WTC11 (cell line): Measurements from ENCODE around the gene MYOF. TPM values are rescaled to one million over a fixed set of nuclear protein-coding genes. Genes with fewer than 3 reads are reported as not detected.
A peak's percentile ranks its signal among the peaks of the same experiment; 100 is the strongest.

Experiments used
- AFF4 ChIP-seq: sonication (generic); formaldehyde crosslinking; IDR thresholded peaks from 2 replicates; pipeline ENCODE4 v1.8.1; 2023; ENCODE audit warnings: mild to moderate bottlenecking, missing genetic modification reagents, borderline replicate concordance
- ATF1 ChIP-seq: sonication (generic); formaldehyde crosslinking; IDR thresholded peaks from 2 replicates; pipeline ENCODE4 v1.8.1; 2023; ENCODE audit warnings: mild to moderate bottlenecking, moderate library complexity, missing genetic modification reagents
- CREB1 ChIP-seq: sonication (generic); formaldehyde crosslinking; IDR thresholded peaks from 2 replicates; pipeline ENCODE4 v1.8.0; 2023; ENCODE audit warnings: mild to moderate bottlenecking, missing genetic modification reagents
- CREM ChIP-seq: sonication (generic); formaldehyde crosslinking; IDR thresholded peaks from 2 replicates; pipeline ENCODE4 v1.8.1; 2022; ENCODE audit warnings: mild to moderate bottlenecking, missing genetic modification reagents, moderate library complexity
- E2F5 ChIP-seq: sonication (generic); formaldehyde crosslinking; IDR thresholded peaks from 2 replicates; pipeline ENCODE4 v1.8.1; 2022; ENCODE audit warnings: mild to moderate bottlenecking, moderate library complexity, missing genetic modification reagents
- ELF4 ChIP-seq: sonication (generic); formaldehyde crosslinking; IDR thresholded peaks from 2 replicates; pipeline ENCODE4 v1.8.1; 2022; ENCODE audit warnings: low read depth, mild to moderate bottlenecking, moderate library complexity, missing genetic modification reagents
- FOXK1 ChIP-seq: sonication (generic); formaldehyde crosslinking; IDR thresholded peaks from 2 replicates; pipeline ENCODE4 v1.8.0; 2022; ENCODE audit warnings: mild to moderate bottlenecking, moderate library complexity, missing genetic modification reagents
- FOXP1 ChIP-seq: sonication (generic); formaldehyde crosslinking; IDR thresholded peaks from 2 replicates; pipeline ENCODE4 v1.8.0; 2022; ENCODE audit warnings: missing genetic modification reagents, mild to moderate bottlenecking, moderate library complexity, borderline replicate concordance
- GABPB1 ChIP-seq: sonication (generic); formaldehyde crosslinking; IDR thresholded peaks from 2 replicates; pipeline ENCODE4 v1.8.1; 2023; ENCODE audit warnings: mild to moderate bottlenecking, missing genetic modification reagents
- HMGXB4 ChIP-seq: sonication (generic); formaldehyde crosslinking; IDR thresholded peaks from 2 replicates; pipeline ENCODE4 v1.8.1; 2023; ENCODE audit warnings: mild to moderate bottlenecking, moderate library complexity, missing genetic modification reagents
- MAX ChIP-seq: sonication (generic); formaldehyde crosslinking; IDR thresholded peaks from 2 replicates; pipeline ENCODE4 v1.8.0; 2022; ENCODE audit warnings: mild to moderate bottlenecking, missing genetic modification reagents
- MXD4 ChIP-seq: fragments of 250-450 bp; sonication (Bioruptor Pico); IDR thresholded peaks from 2 replicates; pipeline ENCODE4 v1.8.0; 2021; ENCODE audit warnings: mild to moderate bottlenecking, moderate library complexity, borderline replicate concordance
- MYBL2 ChIP-seq: sonication (generic); formaldehyde crosslinking; IDR thresholded peaks from 2 replicates; pipeline ENCODE4 v1.8.1; 2023; ENCODE audit warnings: mild to moderate bottlenecking, moderate library complexity, missing genetic modification reagents
- NFATC4 ChIP-seq: fragments of 250-450 bp; sonication (Bioruptor Pico); IDR thresholded peaks from 2 replicates; pipeline ENCODE4 v1.9.0; 2021; ENCODE audit warnings: mild to moderate bottlenecking
- NFYB ChIP-seq: sonication (generic); formaldehyde crosslinking; conservative IDR thresholded peaks from 2 replicates; pipeline ENCODE4 v1.8.0; 2022; ENCODE audit warnings: low read depth, missing genetic modification reagents
- NR2C2 ChIP-seq: sonication (generic); formaldehyde crosslinking; IDR thresholded peaks from 2 replicates; pipeline ENCODE4 v1.8.0; 2022; ENCODE audit warnings: mild to moderate bottlenecking, missing genetic modification reagents
- NR3C1 ChIP-seq: sonication (generic); formaldehyde crosslinking; conservative IDR thresholded peaks from 2 replicates; pipeline ENCODE4 v1.8.1; 2023; ENCODE audit warnings: low read depth, mild to moderate bottlenecking, missing genetic modification reagents
- PRRX2 ChIP-seq: fragments of 250-450 bp; sonication (Bioruptor Pico); IDR thresholded peaks from 2 replicates; pipeline ENCODE4 v1.8.0; 2021; ENCODE audit warnings: mild to moderate bottlenecking
- SOX15 ChIP-seq: fragments of 250-450 bp; sonication (Bioruptor Pico); IDR thresholded peaks from 2 replicates; pipeline ENCODE4 v1.9.0; 2021; ENCODE audit warnings: mild to moderate bottlenecking
- SP1 ChIP-seq: sonication (generic); formaldehyde crosslinking; conservative IDR thresholded peaks from 2 replicates; pipeline ENCODE4 v1.8.1; 2022; ENCODE audit warnings: missing genetic modification reagents
- TCF7 ChIP-seq: sonication (generic); formaldehyde crosslinking; IDR thresholded peaks from 2 replicates; pipeline ENCODE4 v1.8.0; 2022; ENCODE audit warnings: mild to moderate bottlenecking, low read depth, missing genetic modification reagents, moderate library complexity
- USF1 ChIP-seq: sonication (generic); formaldehyde crosslinking; IDR thresholded peaks from 2 replicates; pipeline ENCODE4 v1.8.0; 2022; ENCODE audit warnings: mild to moderate bottlenecking, missing genetic modification reagents
- USF2 ChIP-seq: sonication (generic); formaldehyde crosslinking; IDR thresholded peaks from 2 replicates; pipeline ENCODE4 v1.8.1; 2023; ENCODE audit warnings: mild to moderate bottlenecking, missing genetic modification reagents, moderate library complexity
- ZBTB21 ChIP-seq: sonication (generic); formaldehyde crosslinking; IDR thresholded peaks from 2 replicates; pipeline ENCODE4 v1.8.1; 2023; ENCODE audit warnings: mild to moderate bottlenecking, missing genetic modification reagents, borderline replicate concordance
- ZNF138 ChIP-seq: sonication (generic); formaldehyde crosslinking; conservative IDR thresholded peaks from 2 replicates; pipeline ENCODE4 v1.8.1; 2022; ENCODE audit warnings: mild to moderate bottlenecking, moderate library complexity, missing genetic modification reagents
- ZNF263 ChIP-seq: sonication (generic); formaldehyde crosslinking; IDR thresholded peaks from 2 replicates; pipeline ENCODE4 v1.8.1; 2022; ENCODE audit warnings: low read depth, mild to moderate bottlenecking, moderate library complexity, missing genetic modification reagents
- ZNF396 ChIP-seq: fragments of 250-450 bp; sonication (Bioruptor Pico); IDR thresholded peaks from 2 replicates; pipeline ENCODE4 v1.8.0; 2021; ENCODE audit warnings: mild to moderate bottlenecking, moderate library complexity, borderline replicate concordance
- ZNF416 ChIP-seq: fragments of 250-450 bp; sonication (Bioruptor Pico); IDR thresholded peaks from 2 replicates; pipeline ENCODE4 v1.9.0; 2021; ENCODE audit warnings: mild to moderate bottlenecking, inconsistent platforms
- ZNF425 ChIP-seq: fragments of 250-450 bp; sonication (Bioruptor Pico); conservative IDR thresholded peaks from 2 replicates; pipeline ENCODE4 v1.9.0; 2021; ENCODE audit warnings: mild to moderate bottlenecking
- total RNA-seq: library from RNA; stranded (reverse); gene quantifications from 3 replicates; pipeline ENCODE4 v1.2.3, GENCODE V29; 2021

MYOF gene
- total RNA-seq, 1 experiment from 2014 or later, result 1.8 TPM

- peak; percentile 2; the same call in 1 of the 2 replicates for TF ChIP-seq USF1 (CRISPR knock-in tag)
- no peak for TF ChIP-seq ELF4
- 0 out of 2 replicates have a peak, but pooled peaks have one; percentile 18 for TF ChIP-seq ZNF263 (CRISPR knock-in tag)
- TF ChIP-seq AFF4 (CRISPR knock-in tag), result no peak
- no peak for TF ChIP-seq ZNF138
- no peak for TF ChIP-seq MXD4 (CRISPR knock-in tag)
- TF ChIP-seq SP1 (CRISPR knock-in tag), result peak; percentile 82
- TF ChIP-seq FOXP1 (CRISPR knock-in tag), result peak; percentile 51; the same call in 1 of the 2 replicates
- TF ChIP-seq ZBTB21, result peak; percentile 47; the same call in 1 of the 2 replicates
- TF ChIP-seq PRRX2 (CRISPR knock-in tag), result no peak
- peak; percentile 98 for TF ChIP-seq E2F5
- TF ChIP-seq NR2C2 (CRISPR knock-in tag), result no peak; the same call in 1 of the 2 replicates
- peak; percentile 98 for TF ChIP-seq MYBL2
- no peak for TF ChIP-seq ZNF425 (CRISPR knock-in tag)
- peak; percentile 56 for TF ChIP-seq NFYB (CRISPR knock-in tag)
- no peak for TF ChIP-seq ZNF396 (CRISPR knock-in tag)
- TF ChIP-seq HMGXB4 (CRISPR knock-in tag), result peak; percentile 90
- TF ChIP-seq FOXK1, result peak; percentile 63
- TF ChIP-seq MAX (CRISPR knock-in tag), result peak; percentile 91
- TF ChIP-seq ZNF416 (CRISPR knock-in tag), result peak; percentile 66; the same call in 1 of the 2 replicates
- TF ChIP-seq USF2 (CRISPR knock-in tag), result 0 out of 2 replicates have a peak, but pooled peaks have one; percentile 38
- no peak for TF ChIP-seq SOX15 (CRISPR knock-in tag)
- TF ChIP-seq NFATC4 (CRISPR knock-in tag), result no peak
- TF ChIP-seq CREM (CRISPR knock-in tag), result peak; percentile 90
- no peak for TF ChIP-seq TCF7 (CRISPR knock-in tag)
- no peak for TF ChIP-seq CREB1 (CRISPR knock-in tag)
- TF ChIP-seq GABPB1 (CRISPR knock-in tag), result peak; percentile 78
- TF ChIP-seq ATF1, result no peak
- 0 out of 2 replicates have a peak, but pooled peaks have one; percentile 51 for TF ChIP-seq NR3C1 (CRISPR knock-in tag)
Measured at GRCh38 chr10:93496322-93497041, 14.3 kb upstream of the MYOF start, which contains the start of gene CEP55 (continued).
